RWPE1 (cell line): Measurements from ENCODE around the gene ATF1.
"Not testable (repeated sequence)": the region's sequence is repeated elsewhere in the genome, so short reads cannot be mapped to it uniquely, and the experiment has no call there.

Source experiments
- CTCF ChIA-PET: fragments of 350-600 bp; sonication (Branson Sonifier 250); formaldehyde crosslinking; extraction: SDS; loops from one replicate; lab custom pipeline; 2021; lab: Yijun Ruan, JAX
- POLR2A ChIA-PET: fragments of 400-600 bp; formaldehyde crosslinking; extraction: SDS; loops from one replicate; lab custom pipeline; 2020; ENCODE audit warnings: antibody characterized with exemption; ENCODE audit not compliant: low non-redundant PET; lab: Yijun Ruan, JAX
- DNase-seq: peaks from one replicate; pipeline ENCODE4 v3.0.0; 2012; ENCODE audit warnings: low spot score
- H3K27ac ChIP-seq: fragments of 450-650 bp; 2 replicates; pipeline ENCODE4 v1.5.1; 2017
- CTCF ChIP-seq: fragments of 450-650 bp; conservative IDR thresholded peaks from 2 replicates; pipeline ENCODE4 v1.5.1; 2017; ENCODE audit warnings: low read depth, mild to moderate bottlenecking

The ATF1 gene

GRCh38 chr12:50828121-50828520, 64.2 kb downstream of the ATF1 start:
- DNase-seq: no peak
- POLR2A ChIA-PET: no interaction called here
- CTCF ChIA-PET: no interaction called here
- peak overlapping the region; percentile 39 for H3K27ac ChIP-seq
- TF ChIP-seq CTCF: no peak

- DNase-seq: no peak
- peak overlapping the region; percentile 39; the same call in 1 of the 2 replicates for H3K27ac ChIP-seq
- ChIA-PET CTCF (no interaction called here), POLR2A (no interaction called here)
- no peak for TF ChIP-seq CTCF
These were observed 65.0 kb downstream of the ATF1 start for GRCh38 chr12:50828886-50829285.

- POLR2A ChIA-PET, CTCF ChIA-PET, H3K27ac ChIP-seq, DNase-seq: not testable (repeated sequence)
These were observed 69.9 kb downstream of the ATF1 start for GRCh38 chr12:50833801-50834200.

DNA sequence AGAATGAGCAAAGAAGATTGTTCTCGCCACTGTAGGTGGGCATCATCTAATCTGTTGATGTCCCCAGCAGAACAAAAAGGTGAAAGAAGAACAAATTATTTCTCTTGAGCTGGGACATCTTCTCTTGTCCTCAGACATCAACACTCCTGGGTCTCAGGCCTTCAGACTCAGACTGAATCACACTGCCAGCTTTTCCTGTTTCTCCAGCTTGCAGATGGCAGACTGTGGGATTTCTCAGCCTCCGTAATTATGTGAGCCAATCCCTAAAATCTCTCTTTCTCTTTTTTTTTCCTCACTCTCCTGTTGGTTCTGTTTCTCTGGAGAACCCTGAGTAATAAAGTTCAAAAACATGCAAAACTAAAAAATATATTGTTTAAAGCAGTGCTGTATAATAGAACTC, 75.1 kb downstream of the ATF1 start:
- no peak for DNase-seq
- H3K27ac ChIP-seq: no peak overlapping the region
- no peak for TF ChIP-seq CTCF
- CTCF ChIA-PET: interaction anchor here (0.5 to 0.6 kb wide), 2 partner anchors 13 to 170 kb away, joined by 3 read pairs; no protein-coding TSS in a partner anchor
- POLR2A ChIA-PET: no interaction called here

- H3K27ac ChIP-seq: no peak overlapping the region
- ChIA-PET CTCF (no interaction called here), POLR2A (no interaction called here)
- TF ChIP-seq CTCF: no peak
- no peak for DNase-seq
These were observed 77.0 kb downstream of the ATF1 start for GRCh38 chr12:50840809-50841487.

DNA sequence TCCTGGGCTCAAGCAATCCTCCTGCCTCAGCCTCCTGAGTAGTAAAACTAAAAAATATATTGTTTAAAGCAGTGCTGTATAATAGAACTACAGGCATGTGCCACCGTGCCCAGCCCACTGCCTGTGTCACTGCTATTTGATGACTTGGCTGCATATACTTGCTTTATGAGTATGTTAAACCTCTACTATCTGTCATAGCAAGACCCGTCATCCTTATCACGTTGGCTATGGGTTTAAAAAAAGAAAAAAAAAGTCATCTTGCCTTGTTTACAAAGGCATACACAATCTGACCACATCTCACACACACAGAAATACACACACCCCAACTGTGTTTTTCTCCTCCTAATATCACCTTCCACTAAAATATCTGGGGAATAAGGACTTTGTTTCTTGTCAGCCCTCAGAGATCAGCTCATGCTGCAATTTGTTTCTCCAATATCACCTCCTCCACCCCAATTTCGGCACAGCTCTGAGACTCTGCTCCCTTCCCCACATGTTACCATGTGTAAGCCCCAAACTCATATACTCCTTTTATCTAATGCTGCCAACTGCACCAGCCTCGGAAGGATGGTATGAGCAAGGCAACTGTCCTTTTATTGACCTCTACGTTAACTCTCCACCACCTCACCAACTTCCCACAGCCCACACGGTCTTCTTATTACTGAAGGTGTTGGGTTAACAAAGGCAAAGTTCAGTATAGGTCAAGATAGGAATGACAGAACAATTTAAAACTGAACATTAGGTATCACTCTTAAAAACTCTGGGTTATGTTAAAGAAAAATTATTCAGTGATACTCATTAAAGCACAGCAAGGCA, 78.0 kb downstream of the ATF1 start:
- ChIA-PET CTCF (no interaction called here), POLR2A (no interaction called here)
- no peak overlapping the region for H3K27ac ChIP-seq
- no peak for TF ChIP-seq CTCF
- no peak for DNase-seq
